GM21360 (cell line): ENCODE measurements around the gene SLC36A3.
"Not testable (repeated sequence)": the region's sequence is repeated elsewhere in the genome, so short reads cannot be mapped to it uniquely, and the experiment has no call there.

Source experiments
- ATAC-seq: cut with Tn5 transposase; IDR thresholded peaks from one replicate; pipeline ENCODE4 v1.9.1; 2021; ENCODE audit warnings: mild to moderate bottlenecking, moderate library complexity; ENCODE audit not compliant: unreplicated experiment

The SLC36A3 gene

DNA sequence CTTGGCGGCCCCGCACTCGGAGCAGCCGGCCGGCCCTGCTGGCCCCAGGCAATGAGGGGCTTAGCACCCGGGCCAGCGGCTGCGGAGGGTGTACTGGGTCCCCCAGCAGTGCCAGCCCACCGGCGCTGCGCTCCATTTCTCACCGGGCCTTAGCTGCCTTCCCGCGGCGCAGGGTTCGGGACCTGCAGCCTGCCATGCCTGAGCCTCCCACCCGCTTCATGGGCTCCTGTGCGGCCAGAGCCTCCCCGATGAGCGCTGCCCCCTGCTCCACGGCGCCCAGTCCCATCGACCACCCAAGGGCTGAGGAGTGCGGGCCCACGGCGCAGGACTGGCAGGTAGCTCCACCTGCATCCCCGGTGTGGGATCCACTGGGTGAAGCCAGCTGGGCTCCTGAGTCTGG lies 5.7 kb upstream of the SLC36A3 start:
- not testable (repeated sequence) for ATAC-seq

DNA sequence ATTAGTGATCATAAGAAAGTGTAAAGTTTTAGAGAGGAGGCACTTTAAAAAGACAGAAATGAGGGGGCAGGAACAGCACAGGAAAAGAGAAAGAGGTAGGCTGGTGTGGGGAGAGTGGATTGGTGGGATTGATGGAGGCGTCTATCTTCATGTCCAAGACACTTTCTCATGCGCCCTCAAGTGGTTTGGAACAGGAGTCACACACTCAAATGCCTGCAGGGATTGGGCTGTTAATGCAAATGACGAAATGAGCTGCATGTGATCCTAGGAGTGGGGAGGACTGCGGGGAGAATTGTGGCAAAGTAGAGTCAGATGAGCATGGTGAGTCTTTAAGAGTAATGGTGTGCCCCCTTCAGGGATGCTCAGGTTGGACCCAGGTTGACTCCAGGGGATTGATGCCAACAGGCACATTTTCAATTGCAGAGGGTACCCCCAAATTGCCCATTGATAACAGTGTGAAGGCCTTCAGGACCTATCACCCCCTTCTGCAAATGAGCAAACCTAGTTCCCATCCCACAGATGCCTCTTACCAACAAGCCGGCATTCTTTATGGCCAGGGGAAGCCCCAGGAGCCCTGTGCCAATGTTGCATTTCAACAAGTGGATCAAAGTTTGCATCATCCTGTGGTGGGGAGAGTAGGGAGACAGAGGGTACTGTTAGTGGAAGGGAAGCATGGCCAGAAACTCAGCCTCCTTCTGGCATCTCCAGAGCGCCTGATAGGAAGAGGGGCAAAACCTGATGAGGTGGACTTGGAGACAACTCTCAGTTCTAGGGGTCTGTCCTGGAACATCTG lies 5.3 kb downstream of the SLC36A3 start:
- ATAC-seq: peak; percentile 60

DNA sequence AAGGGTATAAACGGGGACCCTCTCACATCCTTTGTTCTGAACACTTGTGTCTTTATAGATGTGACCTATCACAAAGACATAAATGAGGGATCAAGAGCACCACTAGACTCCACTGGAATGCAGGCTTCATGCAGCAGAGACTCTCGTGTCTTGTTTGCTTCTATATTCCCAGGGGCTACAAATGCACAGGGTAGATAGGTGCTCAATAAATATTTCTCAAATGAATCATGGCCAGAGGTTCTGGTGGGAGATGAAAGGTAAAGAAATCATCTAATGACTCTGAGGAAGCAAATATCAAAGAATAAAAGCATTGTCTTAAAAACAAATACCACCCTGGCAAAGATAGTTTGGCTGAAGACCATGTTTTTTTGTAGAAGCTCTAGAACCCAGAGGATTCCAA lies 6.6 kb downstream of the SLC36A3 start:
- ATAC-seq: no peak

DNA sequence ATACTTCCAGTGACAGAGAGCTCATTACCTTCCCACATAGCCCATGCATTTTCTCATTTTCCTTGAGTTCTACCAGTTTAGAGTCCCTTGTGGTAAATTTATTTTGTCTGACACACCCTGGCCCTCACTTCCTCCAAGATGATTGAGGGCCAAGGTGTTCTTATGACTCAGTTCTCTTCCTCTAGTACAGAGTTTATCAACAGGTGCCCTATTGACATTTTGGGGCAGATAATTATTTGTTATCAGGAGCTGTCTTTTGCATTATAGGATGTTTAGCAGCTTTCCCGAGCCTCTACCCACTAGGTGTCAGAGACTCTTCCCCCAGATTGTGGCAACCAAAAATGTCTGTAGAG lies 7.1 kb downstream of the SLC36A3 start:
- ATAC-seq: no peak

DNA sequence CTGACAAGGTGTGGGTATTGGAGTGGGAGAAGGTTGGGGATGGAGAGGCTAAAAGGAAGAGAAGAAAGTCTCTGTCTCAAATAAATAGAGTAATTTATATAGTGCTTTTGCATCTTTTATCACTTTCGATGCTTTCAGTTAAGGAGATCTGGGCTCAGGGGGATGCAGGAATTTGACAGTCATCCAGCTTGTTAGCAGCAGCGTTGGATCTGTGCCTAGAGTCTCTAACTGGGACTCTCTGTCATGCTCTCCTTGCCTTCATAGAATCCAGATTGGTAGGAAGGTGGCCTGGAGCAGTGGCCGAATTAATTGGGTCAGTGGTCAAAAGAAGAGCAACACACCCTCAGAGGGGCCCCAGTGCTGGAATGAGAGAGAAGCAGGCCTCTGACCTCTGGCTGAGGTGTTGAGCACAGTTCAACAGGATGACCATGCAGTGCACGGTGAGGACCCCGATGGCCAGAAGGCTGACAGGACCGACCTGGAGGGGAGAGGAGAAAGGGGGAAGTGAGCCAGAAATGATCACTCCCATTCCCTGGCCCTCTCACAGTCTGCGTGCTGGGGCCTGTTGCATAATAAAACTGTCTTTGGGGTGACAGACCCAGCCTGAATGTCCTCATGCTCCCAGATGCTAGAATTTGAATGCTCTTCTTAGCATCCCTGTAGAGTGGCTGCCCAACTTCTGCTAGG lies 7.6 kb downstream of the SLC36A3 start:
- no peak for ATAC-seq

DNA sequence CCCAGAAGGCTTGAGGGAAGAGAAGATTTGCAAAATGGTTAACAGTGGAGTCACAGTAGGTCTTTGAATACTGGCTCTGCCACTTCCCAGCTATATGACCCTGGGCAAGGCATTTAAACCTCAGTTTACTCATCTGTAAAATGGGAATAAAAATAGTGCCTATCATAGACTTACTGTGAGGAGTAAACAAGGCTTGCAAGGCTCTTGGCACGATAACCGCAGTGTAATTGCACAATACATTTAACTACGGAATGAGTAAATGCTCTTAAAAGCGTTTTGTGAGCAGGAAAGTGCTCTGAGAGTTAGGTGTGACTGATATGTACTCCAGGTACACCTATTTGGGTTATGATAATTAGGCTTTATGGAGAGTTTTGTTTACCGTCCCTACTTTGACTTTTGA lies 8.4 kb downstream of the SLC36A3 start:
- ATAC-seq: no peak

DNA sequence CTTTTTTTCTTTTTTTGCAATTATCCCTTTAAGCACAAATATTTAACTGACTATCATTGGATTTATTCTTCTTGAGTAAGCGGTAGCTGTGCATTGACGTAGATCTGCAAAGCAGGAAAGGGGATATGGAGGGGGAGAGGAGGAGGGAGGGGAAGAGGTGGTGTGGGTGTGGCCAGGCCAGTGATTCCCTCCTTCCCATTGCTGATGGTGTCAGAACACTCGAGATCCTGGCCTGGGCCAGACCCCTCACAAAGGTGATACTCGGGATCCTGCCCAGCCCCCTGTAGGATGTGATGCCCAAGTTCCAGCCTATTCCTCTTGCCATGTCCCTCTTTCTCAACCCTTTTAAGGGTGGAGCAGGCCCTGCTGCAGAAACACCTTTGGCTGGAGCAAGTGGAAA lies 9.9 kb downstream of the SLC36A3 start:
- ATAC-seq: no peak

DNA sequence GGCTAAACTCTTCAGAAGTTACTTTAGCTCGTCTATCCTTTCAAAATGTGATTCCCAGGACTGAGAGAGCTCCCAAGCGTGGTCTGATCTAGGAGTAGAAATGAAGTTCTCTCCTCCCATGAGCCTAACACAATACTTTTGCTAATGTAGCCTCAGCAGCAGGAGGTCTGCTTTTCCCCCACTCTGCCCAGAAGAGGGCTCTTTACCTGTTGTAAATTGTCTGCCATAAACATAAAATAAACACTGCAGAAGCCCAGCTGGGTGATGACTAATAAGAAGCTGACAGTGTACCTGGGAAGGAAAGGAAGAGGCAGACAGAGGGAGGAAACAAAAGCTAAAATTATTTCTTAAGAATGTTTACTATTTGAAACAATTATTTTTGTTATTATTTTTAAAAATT lies 15.4 kb downstream of the SLC36A3 start:
- ATAC-seq: no peak

DNA sequence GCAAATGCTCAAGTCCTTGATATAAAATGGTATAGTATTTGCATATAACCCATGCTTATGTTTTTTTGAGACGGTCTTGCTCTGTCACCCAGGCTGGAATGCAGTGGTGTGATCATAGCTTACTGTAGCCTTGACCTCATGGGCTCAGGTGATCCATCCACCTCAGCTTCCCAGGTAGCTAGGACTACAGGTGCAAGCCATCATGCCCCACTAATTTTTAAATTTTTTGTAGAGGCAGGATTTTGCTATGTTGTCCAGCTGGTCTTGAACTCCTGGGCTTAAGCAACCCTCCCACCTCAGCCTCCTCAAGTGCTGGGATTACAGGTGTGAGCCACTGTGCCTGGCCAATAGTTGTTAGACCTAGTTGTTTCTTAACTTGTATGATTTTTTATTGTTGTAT lies 17.3 kb downstream of the SLC36A3 start:
- no peak for ATAC-seq

DNA sequence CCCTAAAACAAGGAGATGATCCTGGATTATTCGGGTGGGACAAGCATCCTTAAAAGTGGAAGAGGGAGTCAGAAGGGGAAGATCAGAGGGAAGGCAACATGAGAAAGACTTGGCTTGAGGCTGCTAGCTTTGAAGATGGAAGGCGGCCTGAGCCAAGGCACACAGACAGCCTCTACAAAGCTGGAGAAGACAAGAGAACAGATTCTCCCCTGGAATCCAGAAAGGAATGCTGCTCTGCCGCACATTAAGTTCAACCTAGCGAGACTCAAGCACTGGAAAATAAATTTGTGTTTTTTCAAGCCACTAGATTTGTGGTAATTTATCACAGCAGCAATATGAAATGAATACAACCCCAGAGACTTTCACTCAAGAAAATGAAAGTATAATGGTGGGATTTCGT lies 17.9 kb downstream of the SLC36A3 start:
- ATAC-seq: no peak

DNA sequence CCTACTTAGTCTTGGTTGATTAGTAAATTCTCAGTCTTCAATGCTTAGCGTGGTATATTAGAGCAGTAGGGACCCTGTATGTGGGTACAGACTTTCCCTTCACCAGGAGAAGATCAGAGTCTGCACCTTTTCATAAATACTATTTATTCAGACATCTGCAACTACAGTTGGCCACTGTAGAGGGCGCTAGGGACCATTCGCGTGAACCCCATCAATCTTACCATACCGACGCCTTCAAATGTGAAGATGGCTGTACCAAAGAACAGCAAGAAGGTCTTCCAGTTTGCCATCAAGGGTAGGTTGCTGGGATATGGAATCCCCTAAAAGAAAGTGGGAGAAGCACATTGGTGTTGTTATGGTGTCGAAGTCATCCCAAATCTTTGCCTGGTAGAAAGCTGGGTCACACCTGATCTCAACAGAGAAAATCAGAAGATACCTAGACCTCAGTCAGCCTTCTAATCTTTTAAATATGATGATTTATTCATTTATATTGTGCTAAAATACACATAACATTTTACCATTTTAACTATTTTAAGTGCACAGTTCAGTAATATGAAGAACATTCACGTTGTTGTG lies 19.1 kb downstream of the SLC36A3 start:
- ATAC-seq: no peak

DNA sequence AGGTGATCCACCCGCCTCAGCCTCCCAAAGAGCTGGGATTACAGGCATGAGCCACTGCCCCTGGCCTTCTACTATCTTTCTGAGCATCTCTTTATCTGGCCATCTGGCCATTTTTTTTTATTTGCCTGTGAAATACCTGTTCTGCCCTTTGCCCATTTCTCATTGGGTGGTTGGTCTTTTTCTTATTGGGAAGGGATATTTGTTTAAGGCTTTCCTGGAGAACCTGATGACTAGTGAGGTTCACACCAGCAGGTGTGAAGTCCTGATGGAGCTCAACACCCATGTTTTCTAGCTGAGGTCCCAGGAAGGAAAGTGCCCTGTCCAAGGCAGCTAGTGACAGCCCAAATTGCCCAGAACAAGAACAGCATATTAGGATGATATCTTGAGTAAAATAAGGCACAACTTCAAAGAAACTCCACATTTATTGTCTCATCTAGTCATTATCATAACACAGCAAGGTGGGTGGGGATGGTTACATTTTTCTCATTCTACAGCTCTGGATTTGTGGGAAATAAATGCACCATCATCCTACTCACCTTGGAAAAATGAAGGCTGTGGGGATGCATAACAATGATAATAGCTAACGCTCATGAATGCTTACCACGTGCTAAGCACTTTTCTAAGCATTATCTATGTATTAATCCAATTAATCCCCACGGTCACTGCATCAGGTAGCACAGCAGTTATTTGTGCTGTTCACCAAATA lies 20.3 kb downstream of the SLC36A3 start:
- ATAC-seq: no peak

DNA sequence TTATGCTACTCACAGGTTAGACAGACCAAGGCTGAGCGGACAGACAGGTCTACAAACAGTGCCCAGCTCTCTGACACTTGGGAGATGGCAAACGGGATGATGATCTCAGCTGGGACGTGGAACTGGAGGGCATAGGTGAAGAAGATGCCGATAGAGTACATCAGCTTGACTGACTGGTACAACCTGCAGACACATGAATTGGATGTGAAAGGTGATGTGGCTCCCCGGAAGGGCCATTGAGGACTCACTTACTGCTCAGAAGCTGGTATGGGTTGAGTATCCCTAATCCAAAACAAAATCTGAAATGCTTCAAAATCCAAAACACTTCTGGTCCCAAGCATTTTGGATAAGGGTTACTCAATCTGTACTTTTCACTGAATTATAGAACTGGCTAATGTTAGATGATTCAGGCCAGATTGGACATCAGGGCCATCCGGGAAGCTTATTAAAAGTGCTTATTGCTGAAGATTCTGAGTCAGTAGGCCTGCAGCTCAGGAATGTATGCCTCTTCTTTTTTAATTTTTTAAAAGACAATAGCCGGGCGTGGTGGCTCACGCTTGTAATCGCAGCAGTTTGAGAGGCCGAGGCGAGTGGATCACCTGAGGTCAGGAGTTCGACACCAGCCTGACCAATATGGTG lies 22.4 kb downstream of the SLC36A3 start:
- no peak for ATAC-seq

DNA sequence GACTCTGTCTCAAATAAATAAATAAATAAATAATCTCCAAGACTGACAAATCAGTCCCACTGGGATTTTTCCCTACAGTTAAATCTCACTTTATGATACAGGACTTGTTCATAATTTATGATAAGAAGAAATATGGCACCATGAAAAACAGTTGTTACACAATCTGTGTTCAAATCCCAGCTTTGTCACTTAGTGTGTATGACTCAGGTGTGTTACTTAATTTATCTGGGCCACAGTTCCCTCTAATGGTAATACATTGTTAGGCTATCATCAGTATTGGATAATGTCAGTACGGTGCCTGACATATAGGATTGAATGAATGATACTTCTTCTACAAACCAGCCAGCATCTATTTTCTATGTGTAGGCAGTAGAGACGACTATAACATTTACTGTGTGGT lies 23.1 kb downstream of the SLC36A3 start:
- ATAC-seq: no peak

DNA sequence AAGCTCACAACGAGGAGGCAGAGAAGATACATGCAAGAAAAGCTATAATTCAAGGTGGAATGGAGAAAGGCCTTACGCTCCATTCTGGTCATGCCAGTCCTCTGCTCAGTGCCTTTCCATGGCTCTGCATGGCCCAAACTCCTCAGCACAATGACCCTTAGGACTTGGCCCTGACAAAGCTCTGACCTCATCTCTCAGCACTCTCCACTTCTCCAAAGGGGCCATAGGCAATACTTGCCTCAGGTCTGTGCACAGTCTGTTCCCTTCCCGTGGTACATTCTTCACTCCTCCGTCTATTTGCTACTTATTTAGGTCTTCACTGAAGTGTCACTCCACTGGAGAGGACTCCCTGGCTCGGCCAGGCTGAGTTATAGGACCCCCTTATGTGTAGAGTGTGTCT lies 24.7 kb downstream of the SLC36A3 start:
- ATAC-seq: no peak

DNA sequence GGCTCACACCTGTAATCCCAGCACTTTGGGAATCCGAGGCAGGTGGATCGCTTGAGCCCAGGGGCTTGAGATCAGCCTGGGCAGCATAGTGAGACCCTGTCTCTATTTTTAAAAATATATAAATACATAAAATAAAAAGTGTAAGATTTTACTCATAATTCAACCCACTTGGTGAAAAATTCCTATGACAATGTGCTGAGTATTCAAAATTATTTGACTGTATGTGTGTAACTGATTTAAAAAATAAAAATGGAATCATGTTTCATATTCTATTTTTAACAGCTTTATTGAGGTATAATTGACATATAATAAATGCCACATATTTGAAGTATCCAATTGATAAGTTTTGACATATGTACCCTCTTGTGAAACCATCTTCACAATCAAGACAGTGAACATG lies 27.8 kb downstream of the SLC36A3 start:
- no peak for ATAC-seq

DNA sequence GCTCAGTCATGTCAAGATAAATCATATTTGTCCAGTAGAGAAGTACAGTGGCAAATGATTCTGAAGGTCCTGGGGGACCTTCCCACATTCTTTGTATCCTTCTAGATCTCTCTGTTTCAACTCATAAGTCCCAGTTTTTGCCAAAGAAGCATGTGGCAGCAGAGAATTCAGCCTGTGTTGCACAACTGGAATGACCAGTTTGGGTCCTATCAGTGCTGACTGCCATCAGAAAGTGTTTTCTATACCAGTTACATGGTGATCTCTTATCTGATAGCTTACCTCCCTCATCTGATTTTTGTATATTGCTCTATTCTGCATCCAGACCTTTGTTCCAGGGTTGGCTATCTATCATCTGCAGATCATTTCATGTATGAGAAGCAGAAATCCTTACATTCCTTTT lies 28.9 kb downstream of the SLC36A3 start:
- no peak for ATAC-seq

DNA sequence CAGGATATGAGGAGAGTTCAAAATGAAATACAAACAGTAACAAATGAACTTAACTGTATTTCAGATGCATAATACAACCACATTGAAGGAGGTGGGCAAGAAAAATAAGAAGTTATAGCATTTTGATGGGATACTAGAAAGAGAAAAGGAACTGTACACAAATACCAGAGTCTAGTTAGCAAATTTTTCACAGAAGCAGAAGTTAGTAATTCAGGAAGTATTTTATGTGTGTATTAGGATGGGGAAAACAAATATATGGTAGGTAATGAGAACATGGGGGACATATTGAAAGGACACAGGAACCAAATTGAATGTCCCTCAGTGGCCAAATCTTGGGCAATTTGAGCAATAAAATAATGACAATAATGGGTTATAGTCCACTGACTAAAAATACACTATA lies 32.2 kb downstream of the SLC36A3 start:
- ATAC-seq: no peak

DNA sequence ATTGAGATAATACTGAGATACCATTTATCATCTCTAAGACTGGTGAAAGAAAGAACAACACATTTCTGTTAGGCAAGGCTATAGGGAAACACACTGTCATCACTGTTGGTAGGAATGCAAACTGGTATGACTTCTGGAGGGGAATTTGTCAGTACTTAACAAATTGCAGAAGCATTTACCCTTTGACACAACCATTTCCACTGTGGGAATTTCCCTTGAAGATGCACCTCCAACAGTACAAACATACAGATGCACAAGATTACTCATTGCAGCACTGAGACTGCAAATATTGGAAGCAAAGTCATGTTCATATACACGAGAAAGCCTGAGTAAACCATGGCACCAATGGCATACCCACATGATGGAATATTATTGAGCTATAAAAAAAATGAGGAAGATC lies 33.0 kb downstream of the SLC36A3 start:
- peak; percentile 89 for ATAC-seq

DNA sequence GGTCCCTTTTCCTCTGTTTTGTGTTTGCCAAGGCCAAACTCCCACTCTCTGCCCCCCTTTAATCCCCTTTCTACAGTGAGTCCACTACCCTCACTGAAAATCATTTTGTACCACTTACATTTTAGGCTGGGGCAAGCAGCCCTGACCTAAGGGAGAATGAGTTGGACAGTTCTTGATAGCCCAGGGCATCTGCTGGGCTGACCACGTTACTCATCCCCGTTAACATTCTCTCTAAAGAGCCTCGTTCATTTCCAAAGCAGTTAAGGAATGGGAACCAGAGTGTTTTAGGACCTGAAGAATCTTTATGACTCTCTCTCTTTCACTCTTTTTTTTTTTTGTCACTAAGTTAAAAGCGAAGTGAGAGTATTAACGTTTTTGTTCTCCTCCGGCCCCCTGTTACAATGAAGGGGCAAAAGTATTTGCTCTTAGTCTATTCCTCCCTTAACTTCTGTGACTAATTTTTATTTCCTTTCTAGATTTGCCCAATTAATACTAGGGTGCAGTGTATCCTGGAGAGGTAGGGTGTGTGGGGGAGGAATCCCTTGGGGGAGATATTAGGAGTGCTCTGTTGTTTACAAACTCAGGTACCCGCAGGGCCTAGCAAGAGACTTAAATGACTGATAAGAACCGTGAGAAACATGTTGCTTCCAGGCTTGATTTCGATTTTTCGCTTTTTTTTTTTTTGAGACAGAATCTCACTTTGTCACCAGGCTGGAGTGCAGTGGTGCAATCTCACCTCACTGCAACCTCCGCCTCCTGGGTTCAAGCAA lies 35.9 kb downstream of the SLC36A3 start:
- no peak for ATAC-seq

DNA sequence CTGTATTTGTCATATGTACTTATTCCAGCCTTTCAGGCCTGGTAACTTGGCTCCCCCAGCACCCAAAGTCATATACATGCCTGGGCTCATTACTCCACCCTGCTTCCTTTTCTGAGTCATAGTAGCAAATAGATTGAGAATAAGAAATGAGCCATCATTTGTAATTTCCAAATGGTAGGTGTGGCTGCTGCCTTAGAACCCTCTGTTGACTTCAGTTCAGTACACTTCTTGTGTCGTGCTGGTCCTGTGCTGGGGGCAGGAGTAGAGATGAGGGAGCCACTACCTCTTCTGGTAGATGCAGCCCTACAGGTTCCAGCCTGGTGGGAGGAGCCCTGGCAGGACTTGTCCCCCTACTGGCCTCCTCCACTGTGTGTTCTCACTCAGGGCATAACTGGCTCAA lies 39.5 kb downstream of the SLC36A3 start:
- ATAC-seq: no peak
